ENCODE measurements around the gene MID2. TPM values are rescaled to one million over a fixed set of nuclear protein-coding genes. Genes with fewer than 3 reads are reported as not detected.
"Not testable (repeated sequence)": the region's sequence is repeated elsewhere in the genome, so short reads cannot be mapped to it uniquely, and the experiment has no call there.

Gene MID2
- total RNA-seq, 1 donor from 2014 or later = 7.2 TPM

GRCh38 chrX:107850422-107850765 lies 24.7 kb downstream of the MID2 start:
- TF ChIP-seq CTCF (IDR thresholded peaks at IDR 0.05; ENCODE audit: unreplicated experiment) = no peak
- H3K9me3 Mint-ChIP-seq (ENCODE audit: unreplicated experiment) = no peaks in the 10 kb centered on the region
- DNase-seq (ENCODE audit: low spot score) = no peak
- H3K4me1 Mint-ChIP-seq (ENCODE audit: unreplicated experiment) = peaks cover 12% of the 10 kb centered on the region
- H3K4me3 Mint-ChIP-seq (ENCODE audit: unreplicated experiment) = no peak overlapping the region
- H3K36me3 Mint-ChIP-seq (ENCODE audit: low read depth, unreplicated experiment) = no peaks in the 10 kb centered on the region
- peak overlapping the region; percentile 84 for H3K27ac Mint-ChIP-seq (ENCODE audit: unreplicated experiment)
- H3K27me3 Mint-ChIP-seq (ENCODE audit: unreplicated experiment) = peaks cover 4% of the 10 kb centered on the region

- Mint-ChIP-seq H3K27ac (ENCODE audit: unreplicated experiment) (no peak overlapping the region), H3K9me3 (ENCODE audit: unreplicated experiment) (no peaks in the 10 kb centered on the region), H3K4me1 (ENCODE audit: unreplicated experiment) (peaks cover 12% of the 10 kb centered on the region), H3K4me3 (ENCODE audit: unreplicated experiment) (no peak overlapping the region), H3K27me3 (ENCODE audit: unreplicated experiment) (peaks cover 4% of the 10 kb centered on the region), H3K36me3 (ENCODE audit: low read depth, unreplicated experiment) (no peaks in the 10 kb centered on the region)
- DNase-seq (ENCODE audit: low spot score) = no peak
- no peak for TF ChIP-seq CTCF (IDR thresholded peaks at IDR 0.05; ENCODE audit: unreplicated experiment)
Observed at GRCh38 chrX:107851215-107851614, 25.5 kb downstream of the MID2 start.

- H3K36me3 Mint-ChIP-seq (ENCODE audit: low read depth, unreplicated experiment); H3K4me3 Mint-ChIP-seq (ENCODE audit: unreplicated experiment); DNase-seq (ENCODE audit: low spot score); H3K27ac Mint-ChIP-seq (ENCODE audit: unreplicated experiment); H3K27me3 Mint-ChIP-seq (ENCODE audit: unreplicated experiment); H3K9me3 Mint-ChIP-seq (ENCODE audit: unreplicated experiment): not testable (repeated sequence)
- H3K4me1 Mint-ChIP-seq (ENCODE audit: unreplicated experiment) = peaks cover 12% of the 10 kb centered on the region
Observed at GRCh38 chrX:107851665-107852064, 26.0 kb downstream of the MID2 start.

- Mint-ChIP-seq H3K36me3 (ENCODE audit: low read depth, unreplicated experiment) (no peaks in the 10 kb centered on the region), H3K9me3 (ENCODE audit: unreplicated experiment) (no peaks in the 10 kb centered on the region), H3K27me3 (ENCODE audit: unreplicated experiment) (peaks cover 1% of the 10 kb centered on the region), H3K27ac (ENCODE audit: unreplicated experiment) (no peak overlapping the region), H3K4me1 (ENCODE audit: unreplicated experiment) (peaks cover 8% of the 10 kb centered on the region), H3K4me3 (ENCODE audit: unreplicated experiment) (no peak overlapping the region)
- no peak for DNase-seq (ENCODE audit: low spot score)
- no peak for TF ChIP-seq CTCF (IDR thresholded peaks at IDR 0.05; ENCODE audit: unreplicated experiment)
Observed at GRCh38 chrX:107856289-107856688, 30.6 kb downstream of the MID2 start.

GRCh38 chrX:107857041-107857440 lies 31.4 kb downstream of the MID2 start:
- not testable (repeated sequence) for H3K4me3 Mint-ChIP-seq (ENCODE audit: unreplicated experiment); H3K9me3 Mint-ChIP-seq (ENCODE audit: unreplicated experiment); H3K4me1 Mint-ChIP-seq (ENCODE audit: unreplicated experiment); H3K27me3 Mint-ChIP-seq (ENCODE audit: unreplicated experiment); H3K27ac Mint-ChIP-seq (ENCODE audit: unreplicated experiment); DNase-seq (ENCODE audit: low spot score); H3K36me3 Mint-ChIP-seq (ENCODE audit: low read depth, unreplicated experiment)

GRCh38 chrX:107857837-107858236 lies 32.2 kb downstream of the MID2 start:
- Mint-ChIP-seq H3K4me1 (ENCODE audit: unreplicated experiment) (peaks cover 6% of the 10 kb centered on the region), H3K9me3 (ENCODE audit: unreplicated experiment) (no peaks in the 10 kb centered on the region), H3K36me3 (ENCODE audit: low read depth, unreplicated experiment) (no peaks in the 10 kb centered on the region), H3K27ac (ENCODE audit: unreplicated experiment) (no peak overlapping the region), H3K4me3 (ENCODE audit: unreplicated experiment) (no peak overlapping the region), H3K27me3 (ENCODE audit: unreplicated experiment) (no peaks in the 10 kb centered on the region)
- no peak for DNase-seq (ENCODE audit: low spot score)
- TF ChIP-seq CTCF (IDR thresholded peaks at IDR 0.05; ENCODE audit: unreplicated experiment) = no peak
